Activated CD8-positive, alpha-beta memory T cell treated with anti-CD3 and anti-CD28 coated beads, Interleukin-2, amount 10 ng/mL, durations not matched to agents 7 days and 5 days (primary cell): ENCODE results near the gene HEPACAM. TPM values are rescaled to one million over a fixed set of nuclear protein-coding genes. Genes with fewer than 3 reads are reported as not detected.

Experiments used
- ATAC-seq: fragments of 150-1000 bp; cut with Tn5 transposase; one replicate; pipeline ENCODE4 v1.10.0; 2021; ENCODE audit warnings: moderate library complexity
- CTCF ChIA-PET: fragments of 350-600 bp; sonication (Branson Sonifier 250); formaldehyde crosslinking; loops from one replicate; lab custom pipeline; 2021; ENCODE audit warnings: antibody characterized with exemption; lab: Charles Lee
- DNase-seq: peaks from one replicate; pipeline ENCODE4 v3.0.0-alpha.2; 2020
- H3K27ac Mint-ChIP-seq: one replicate; pipeline ENCODE4 v1.8.0; 2021; ENCODE audit warnings: mild to moderate bottlenecking, mixed read lengths
- H3K27me3 Mint-ChIP-seq: one replicate; pipeline ENCODE4 v1.8.0; 2021; ENCODE audit warnings: mixed read lengths
- H3K36me3 Mint-ChIP-seq: one replicate; pipeline ENCODE4 v1.8.0; 2021; ENCODE audit warnings: mild to moderate bottlenecking, mixed read lengths
- H3K4me1 Mint-ChIP-seq: one replicate; pipeline ENCODE4 v1.8.0; 2021; ENCODE audit warnings: mixed read lengths
- H3K4me3 Mint-ChIP-seq: one replicate; pipeline ENCODE4 v1.8.0; 2021; ENCODE audit warnings: mild to moderate bottlenecking, moderate library complexity, mixed read lengths
- H3K9me3 Mint-ChIP-seq: one replicate; pipeline ENCODE4 v1.8.0; 2022; ENCODE audit warnings: low read depth, mixed read lengths
- total RNA-seq, 2 experiments: library from RNA; stranded (reverse); gene quantifications; one replicate each; pipeline ENCODE4 v1.2.3, GENCODE V29; 2021

Gene HEPACAM
- total RNA-seq, 2 experiments from 2014 or later = not detected

DNA sequence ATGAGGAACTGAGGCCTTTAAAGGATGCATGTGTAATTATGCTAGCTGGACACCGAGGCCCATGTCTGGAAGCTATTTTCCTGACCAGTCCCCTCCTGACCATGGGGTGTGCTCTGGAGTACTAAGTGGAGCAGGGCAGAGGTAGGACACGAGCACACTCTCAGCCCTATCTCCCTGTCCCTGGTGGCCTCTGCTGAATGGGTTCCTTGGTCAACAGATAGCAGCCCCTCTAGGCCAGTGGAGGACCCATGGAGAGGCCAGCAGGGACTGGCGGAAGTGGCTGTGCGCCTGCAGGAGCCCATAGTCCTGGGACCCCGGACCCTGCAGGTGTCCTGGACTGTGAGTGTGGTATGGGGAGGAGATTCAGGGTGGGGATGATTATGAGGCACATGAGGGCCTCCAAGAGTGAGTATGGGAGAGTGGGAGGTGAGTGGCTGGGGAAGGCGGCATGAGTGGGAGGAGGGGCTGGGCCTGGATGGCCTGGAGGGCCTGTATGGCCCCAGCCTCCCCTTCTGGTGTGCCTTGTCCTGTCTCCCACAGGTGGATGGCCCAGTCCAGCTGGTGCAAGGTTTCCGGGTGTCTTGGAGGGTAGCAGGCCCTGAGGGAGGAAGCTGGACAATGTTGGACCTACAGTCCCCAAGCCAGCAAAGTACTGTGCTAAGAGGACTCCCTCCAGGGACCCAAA is 61.1 kb downstream of the HEPACAM start:
- H3K27ac Mint-ChIP-seq = no peak overlapping the region
- no peak overlapping the region for H3K4me3 Mint-ChIP-seq

DNA sequence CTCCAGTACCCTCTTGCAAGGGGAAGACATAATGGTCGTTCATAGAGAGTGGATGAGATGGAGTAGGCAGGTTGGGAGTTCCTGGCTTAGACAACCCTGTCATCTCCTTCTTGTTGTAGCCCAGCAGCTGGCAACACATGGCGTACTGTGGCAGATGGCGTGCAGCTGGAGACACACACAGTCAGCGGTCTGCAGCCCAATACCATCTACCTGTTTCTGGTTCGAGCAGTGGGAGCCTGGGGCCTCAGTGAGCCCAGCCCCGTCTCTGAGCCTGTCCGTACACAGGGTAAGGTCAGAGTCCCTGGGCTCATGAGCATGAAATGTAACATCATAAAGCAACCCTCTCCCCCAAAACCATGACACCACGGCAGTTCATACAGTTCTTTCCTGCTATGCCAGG is 61.9 kb downstream of the HEPACAM start:
- H3K27ac Mint-ChIP-seq = no peak overlapping the region
- ATAC-seq (no peak), DNase-seq (no peak)
- CTCF ChIA-PET = interaction anchor here (1.1 kb wide), 1 partner anchor 37 kb away, joined by 3 read pairs; no protein-coding TSS in a partner anchor
- H3K4me1 Mint-ChIP-seq = peaks cover 20% of the 10 kb centered on the region
- H3K36me3 Mint-ChIP-seq = no peaks in the 10 kb centered on the region
- H3K4me3 Mint-ChIP-seq = no peak overlapping the region
- no peaks in the 10 kb centered on the region for H3K9me3 Mint-ChIP-seq
- peaks cover 53% of the 10 kb centered on the region for H3K27me3 Mint-ChIP-seq

More for the DNA sequence above, 61.1 kb downstream of the HEPACAM start:
- Mint-ChIP-seq H3K36me3 (no peaks in the 10 kb centered on the region), H3K9me3 (no peaks in the 10 kb centered on the region), H3K4me1 (peaks cover 15% of the 10 kb centered on the region), H3K27me3 (peaks cover 46% of the 10 kb centered on the region)
- DNase-seq (no peak), ATAC-seq (no peak)
- CTCF ChIA-PET = interaction anchor here (0.6 to 2.1 kb wide), 4 partner anchors 38 to 473 kb away, joined by 3 to 18 read pairs (median 4); partner anchors contain the start of gene CCDC15

DNA sequence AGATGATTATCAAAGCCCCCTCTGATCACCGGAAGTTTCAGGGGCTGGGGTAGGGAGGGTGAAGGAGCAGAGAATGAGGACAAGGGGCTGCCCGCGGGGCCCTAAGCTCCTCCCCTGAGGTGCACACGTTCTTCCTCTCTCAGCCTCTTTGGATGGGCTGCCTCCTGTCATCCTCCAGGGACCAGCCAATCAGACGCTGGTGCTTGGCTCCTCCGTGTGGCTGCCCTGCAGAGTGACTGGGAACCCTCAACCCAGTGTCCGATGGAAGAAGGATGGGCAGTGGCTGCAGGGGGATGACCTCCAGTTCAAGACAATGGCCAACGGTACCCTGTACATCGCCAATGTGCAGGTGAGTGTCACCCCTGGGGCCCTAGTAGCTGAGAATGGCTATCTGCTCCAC is 63.1 kb downstream of the HEPACAM start:
- Mint-ChIP-seq H3K9me3 (no peaks in the 10 kb centered on the region), H3K4me1 (peaks cover 23% of the 10 kb centered on the region), H3K27ac (no peak overlapping the region), H3K27me3 (peaks cover 65% of the 10 kb centered on the region), H3K4me3 (no peak overlapping the region), H3K36me3 (no peaks in the 10 kb centered on the region)
- DNase-seq (no peak), ATAC-seq (no peak)
- CTCF ChIA-PET = interaction anchor here (0.6 to 1.4 kb wide), 3 partner anchors 78 to 126 kb away, joined by 3 to 4 read pairs (median 3); no protein-coding TSS in a partner anchor

DNA sequence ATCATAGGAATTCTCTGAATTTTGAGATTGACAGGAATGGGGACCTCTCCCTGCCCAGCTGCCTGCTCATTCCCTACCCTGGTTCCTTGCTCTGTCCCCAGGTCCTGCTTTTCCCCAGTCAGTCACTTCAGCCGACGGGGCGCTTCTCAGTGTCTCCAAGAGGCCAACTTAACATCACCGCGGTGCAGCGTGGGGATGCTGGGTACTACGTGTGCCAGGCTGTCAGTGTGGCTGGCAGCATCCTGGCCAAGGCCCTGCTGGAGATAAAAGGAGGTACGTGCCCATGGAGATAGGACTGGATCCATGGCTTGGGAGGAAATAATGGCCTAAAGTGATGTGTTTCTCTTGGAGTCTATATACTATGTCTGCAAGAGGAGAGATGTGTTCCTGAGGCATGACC is 63.6 kb downstream of the HEPACAM start:
- Mint-ChIP-seq H3K36me3 (no peaks in the 10 kb centered on the region), H3K4me3 (no peak overlapping the region), H3K27ac (no peak overlapping the region), H3K27me3 (peaks cover 70% of the 10 kb centered on the region), H3K4me1 (peaks cover 19% of the 10 kb centered on the region), H3K9me3 (no peaks in the 10 kb centered on the region)
- no peak for ATAC-seq
- no peak for DNase-seq
- CTCF ChIA-PET = interaction anchor here (1.3 to 1.4 kb wide), 3 partner anchors 36 to 126 kb away, joined by 3 to 4 read pairs (median 4); no protein-coding TSS in a partner anchor

DNA sequence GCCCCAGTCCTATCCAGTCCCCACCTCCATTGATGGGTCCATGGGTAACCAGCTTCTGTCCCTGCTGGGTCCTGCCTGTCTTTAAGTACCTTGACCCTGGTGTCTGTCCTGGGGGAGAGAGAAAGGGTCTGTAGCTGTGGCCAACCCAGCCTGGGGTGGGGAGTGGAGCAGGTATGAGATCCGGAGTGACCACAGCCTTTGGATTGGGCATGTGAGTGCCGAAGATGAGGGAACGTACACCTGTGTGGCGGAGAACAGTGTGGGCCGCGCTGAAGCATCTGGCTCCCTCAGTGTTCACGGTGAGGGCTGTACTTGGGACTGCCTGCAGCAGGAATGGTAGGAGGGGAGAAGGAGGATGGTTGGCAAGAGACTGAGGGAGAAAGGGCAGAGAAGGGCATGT is 65.4 kb downstream of the HEPACAM start:
- Mint-ChIP-seq H3K4me3 (no peak overlapping the region), H3K4me1 (peaks cover 14% of the 10 kb centered on the region), H3K27me3 (peaks cover 84% of the 10 kb centered on the region), H3K36me3 (no peaks in the 10 kb centered on the region), H3K9me3 (no peaks in the 10 kb centered on the region), H3K27ac (no peak overlapping the region)
- no peak for ATAC-seq
- CTCF ChIA-PET = interaction anchor here (0.6 kb wide), 1 partner anchor 280 kb away, joined by 3 read pairs; no protein-coding TSS in a partner anchor
- no peak for DNase-seq

DNA sequence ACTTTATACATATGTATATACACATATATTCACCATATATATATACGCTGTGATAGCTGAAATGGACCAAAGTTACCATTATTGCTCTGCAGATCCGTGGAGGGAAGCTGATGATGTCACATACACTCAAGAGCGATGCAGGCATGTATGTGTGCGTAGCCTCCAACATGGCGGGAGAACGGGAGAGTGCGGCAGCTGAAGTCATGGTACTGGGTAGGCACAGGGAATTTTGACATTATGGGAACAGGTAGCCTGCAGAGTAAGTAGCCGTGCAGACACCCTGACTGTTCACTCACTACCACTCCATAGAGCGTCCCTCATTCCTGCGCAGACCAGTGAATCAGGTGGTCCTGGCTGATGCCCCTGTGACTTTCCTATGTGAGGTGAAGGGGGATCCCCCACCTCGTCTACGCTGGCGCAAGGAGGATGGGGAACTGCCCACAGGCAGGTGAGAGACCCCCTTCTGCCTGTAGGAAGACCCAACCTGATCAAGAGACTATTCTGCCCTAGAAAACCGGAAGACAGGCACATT is 65.9 kb downstream of the HEPACAM start:
- H3K9me3 Mint-ChIP-seq = no peaks in the 10 kb centered on the region
- CTCF ChIA-PET = interaction anchor here (0.6 kb wide), 1 partner anchor 279 kb away, joined by 3 read pairs; no protein-coding TSS in a partner anchor
- H3K4me3 Mint-ChIP-seq = no peak overlapping the region
- no peaks in the 10 kb centered on the region for H3K36me3 Mint-ChIP-seq
- peaks cover 14% of the 10 kb centered on the region for H3K4me1 Mint-ChIP-seq
- no peak overlapping the region for H3K27ac Mint-ChIP-seq
- ATAC-seq (no peak), DNase-seq (no peak)
- peaks cover 83% of the 10 kb centered on the region for H3K27me3 Mint-ChIP-seq

DNA sequence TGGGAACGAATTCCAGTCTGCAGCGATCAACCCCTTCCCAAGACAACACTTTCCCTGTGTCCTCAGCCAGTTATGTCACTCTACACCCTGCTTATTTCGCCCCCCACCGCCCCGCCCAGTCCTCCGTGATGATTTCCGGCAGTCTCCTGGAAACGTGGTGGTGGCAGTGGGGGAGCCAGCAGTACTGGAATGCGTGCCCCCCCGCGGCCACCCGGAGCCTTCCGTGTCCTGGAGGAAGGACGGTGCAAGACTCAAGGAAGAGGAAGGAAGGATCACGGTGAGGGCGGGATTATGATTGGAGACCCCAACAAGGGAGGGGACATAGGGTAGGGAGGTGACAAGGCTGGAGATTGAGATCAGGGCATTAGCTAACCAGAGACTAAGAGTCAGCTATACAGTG is 66.5 kb downstream of the HEPACAM start:
- no peak for DNase-seq

More for the DNA sequence above, 66.5 kb downstream of the HEPACAM start:
- peaks cover 85% of the 10 kb centered on the region for H3K27me3 Mint-ChIP-seq
- CTCF ChIA-PET = no interaction called here
- no peaks in the 10 kb centered on the region for H3K9me3 Mint-ChIP-seq
- H3K36me3 Mint-ChIP-seq = no peaks in the 10 kb centered on the region
- ATAC-seq = no peak
- peaks cover 14% of the 10 kb centered on the region for H3K4me1 Mint-ChIP-seq
- H3K4me3 Mint-ChIP-seq = no peak overlapping the region
- no peak overlapping the region for H3K27ac Mint-ChIP-seq

Other genes with a start within 250 kb of the HEPACAM start
- gene NRGN, start 196.1 kb downstream of the HEPACAM start, total RNA-seq = 1 to 10 TPM; 6.6 TPM
- gene VSIG2, start 183.8 kb downstream of the HEPACAM start, total RNA-seq = not detected
- under 1 TPM; 0.16 to 0.76 TPM for gene ESAM, start 173.8 kb downstream of the HEPACAM start, total RNA-seq
- gene MSANTD2, start 135.6 kb downstream of the HEPACAM start, total RNA-seq = 10 to 100 TPM in 1 of 2 experiments, 1 to 10 TPM in 1; 8.5 to 10.2 TPM
- 10 to 100 TPM in 1 of 2 experiments, 1 to 10 TPM in 1; 5.3 to 11.1 TPM for gene ROBO3, start 70.6 kb downstream of the HEPACAM start, total RNA-seq
- gene ROBO4, start 38.2 kb downstream of the HEPACAM start, total RNA-seq = not detected
- gene HEPN1, start 16.8 kb downstream of the HEPACAM start, total RNA-seq = not detected
- gene CCDC15, start 18.2 kb upstream of the HEPACAM start, total RNA-seq = 1 to 10 TPM; 5.6 to 9.4 TPM
- gene SLC37A2, start 127.3 kb upstream of the HEPACAM start, total RNA-seq = 1 to 10 TPM in 1 of 2 experiments, under 1 TPM in 1; 0.91 to 1.1 TPM
- gene TMEM218, start 175.6 kb upstream of the HEPACAM start, total RNA-seq = 10 to 100 TPM; 14.1 to 16.1 TPM
- not detected for gene PKNOX2, start 228.7 kb upstream of the HEPACAM start, total RNA-seq